Measurements from ENCODE around the gene NT5C1B.
"Not testable (repeated sequence)": the region's sequence is repeated elsewhere in the genome, so short reads cannot be mapped to it uniquely, and the experiment has no call there.

NT5C1B gene

GRCh38 chr2:18589354-18589753 is at the start of gene NT5C1B:
TSS of gene NT5C1B (minus strand) at chr2:18589569. CDS start at chr2:18589468, 101 bp downstream.
- no peak for DNase-seq

- DNase-seq: no peak
Measured at GRCh38 chr2:18637196-18637595, 47.8 kb upstream of the NT5C1B start.

GRCh38 chr2:18632699-18633098 is 43.3 kb upstream of the NT5C1B start:
- not testable (repeated sequence) for DNase-seq

- no peak for DNase-seq
Measured at GRCh38 chr2:18630941-18631340, 41.6 kb upstream of the NT5C1B start.

GRCh38 chr2:18630541-18630940 is 41.2 kb upstream of the NT5C1B start:
- no peak for DNase-seq

- no peak for DNase-seq
Measured at GRCh38 chr2:18630101-18630500, 40.7 kb upstream of the NT5C1B start.

GRCh38 chr2:18626958-18627650 is 37.7 kb upstream of the NT5C1B start:
- DNase-seq: no peak

- no peak for DNase-seq
Measured at GRCh38 chr2:18626256-18626668, 36.9 kb upstream of the NT5C1B start.

GRCh38 chr2:18625563-18625962 is 36.2 kb upstream of the NT5C1B start:
- DNase-seq: no peak

- DNase-seq: no peak
Measured at GRCh38 chr2:18623782-18624181, 34.4 kb upstream of the NT5C1B start.

GRCh38 chr2:18620867-18621632 is 31.7 kb upstream of the NT5C1B start:
- no peak for DNase-seq

GRCh38 chr2:18619091-18619490 is 29.7 kb upstream of the NT5C1B start:
- no peak for DNase-seq

- no peak for DNase-seq
Measured at GRCh38 chr2:18614041-18614440, 24.7 kb upstream of the NT5C1B start.

GRCh38 chr2:18612133-18612532 is 22.8 kb upstream of the NT5C1B start:
- no peak for DNase-seq

GRCh38 chr2:18611604-18612003 is 22.2 kb upstream of the NT5C1B start:
- DNase-seq: no peak

GRCh38 chr2:18611184-18611583 is 21.8 kb upstream of the NT5C1B start:
- no peak for DNase-seq

GRCh38 chr2:18610651-18611050 is 21.3 kb upstream of the NT5C1B start:
- no peak for DNase-seq

GRCh38 chr2:18610090-18610489 is 20.7 kb upstream of the NT5C1B start:
- no peak for DNase-seq

- DNase-seq: no peak
Measured at GRCh38 chr2:18605115-18605514, 15.7 kb upstream of the NT5C1B start.

GRCh38 chr2:18604531-18604885 is 15.1 kb upstream of the NT5C1B start:
- DNase-seq: no peak

- no peak for DNase-seq
Measured at GRCh38 chr2:18603854-18604530, 14.6 kb upstream of the NT5C1B start.

- no peak for DNase-seq
Measured at GRCh38 chr2:18602298-18602697, 12.9 kb upstream of the NT5C1B start.

- no peak for DNase-seq
Measured at GRCh38 chr2:18600255-18600613, 10.9 kb upstream of the NT5C1B start.

All from CD4-positive, alpha-beta T cell treated with Interferon gamma for 1 hour (primary cell).